Endothelial cell of umbilical vein (primary cell): ENCODE results near the gene GALNT11. TPM values are rescaled to one million over a fixed set of nuclear protein-coding genes. Genes with fewer than 3 reads are reported as not detected.

Experiments used
- BruUV-seq: library from RNA; stranded (reverse); fragments of 400-500 nt; replicated peaks from 2 replicates; lab custom pipeline; 2021; lab: Mats Ljungman, UMichigan
- CTCF ChIA-PET: fragments of 300-600, 350-600 bp; sonication (Branson Sonifier 250); formaldehyde crosslinking; loops from one replicate; lab custom pipeline; 2021; ENCODE audit warnings: antibody characterized with exemption, inconsistent platforms; lab: Charles Lee
- POLR2A ChIA-PET: fragments of 300-600, 350-600 bp; sonication (Branson Sonifier 250); formaldehyde crosslinking; loops from one replicate; lab custom pipeline; 2021; ENCODE audit warnings: antibody characterized with exemption, inconsistent platforms; lab: Charles Lee
- DNase-seq: peaks from one replicate; pipeline ENCODE4 v3.0.0-alpha.2; 2011; ENCODE audit warnings: low read depth, low spot score
- FAIRE-seq: peaks from 2 replicates; lab custom pipeline; 2011; peaks lifted over from hg19 to GRCh38; lab: Jason Lieb, UNC
- H2AFZ ChIP-seq: 2 replicates; pipeline ENCODE4 v1.6.0; 2012; ENCODE audit warnings: low read depth, low read length, control low read depth, inconsistent platforms
- H3K27ac ChIP-seq: 2 replicates; pipeline ENCODE4 v1.5.1; 2011; ENCODE audit warnings: low read depth, mild to moderate bottlenecking, control low read depth, low read length, moderate library complexity; ENCODE audit not compliant: insufficient read depth
- H3K27me3 ChIP-seq, 2 experiments: 2 replicates each; pipeline versions ENCODE4 v1.6.0 to v1.6.1; 2011; ENCODE audit warnings: low read length in 2 of 2, mixed read lengths in 1 of 2; ENCODE audit not compliant: control insufficient read depth in 2 of 2, insufficient read depth in 2 of 2
- H3K36me3 ChIP-seq, 2 experiments: 2 replicates in 1 of 2; 3 replicates in 1 of 2; pipeline ENCODE4 v1.5.1; 2011; ENCODE audit warnings: low read length in 2 of 2, mild to moderate bottlenecking in 1 of 2, moderate library complexity in 1 of 2; ENCODE audit not compliant: control insufficient read depth in 2 of 2, insufficient read depth in 2 of 2; ENCODE audit errors: extremely low read depth in 1 of 2
- H3K4me1 ChIP-seq: 3 replicates; pipeline ENCODE4 v1.5.1; 2011; ENCODE audit warnings: mild to moderate bottlenecking, low read length; ENCODE audit not compliant: control insufficient read depth, insufficient read depth; ENCODE audit errors: extremely low read depth
- H3K4me2 ChIP-seq: 2 replicates; pipeline ENCODE4 v1.6.1; 2011; ENCODE audit warnings: low read length, control low read depth, mixed read lengths; ENCODE audit not compliant: insufficient read depth
- H3K4me3 ChIP-seq, 3 experiments: fragments of 200-600 bp in 1 of 3; sonication (generic), shearing (Covaris generic) in 1 of 3; replicated peaks in 1 of 3; 2 replicates each; pipeline ENCODE4 v1.5.1; 2011 to 2016; ENCODE audit warnings: control low read depth in 3 of 3, low read length in 3 of 3, mild to moderate bottlenecking in 2 of 3, inconsistent platforms in 1 of 3, low read depth in 1 of 3, moderate library complexity in 1 of 3; ENCODE audit not compliant: insufficient read depth in 1 of 3
- H3K79me2 ChIP-seq: 2 replicates; pipeline ENCODE4 v1.6.0; 2012; ENCODE audit warnings: low read length, inconsistent platforms; ENCODE audit not compliant: control insufficient read depth, insufficient read depth
- H3K9ac ChIP-seq: replicated peaks from 2 replicates; pipeline ENCODE3; 2011; ENCODE audit warnings: low read length, control low read depth; ENCODE audit not compliant: insufficient read depth; ENCODE audit errors: extremely low read depth
- H3K9me1 ChIP-seq: replicated peaks from 3 replicates; pipeline ENCODE4 v1.6.0; 2011; ENCODE audit warnings: mild to moderate bottlenecking, low read length; ENCODE audit not compliant: control insufficient read depth, insufficient read depth; ENCODE audit errors: extremely low read depth
- H3K9me3 ChIP-seq: replicated peaks from 2 replicates; pipeline ENCODE4 v1.5.1; 2012; ENCODE audit warnings: low read length, inconsistent platforms; ENCODE audit not compliant: control insufficient read depth, insufficient read depth
- H4K20me1 ChIP-seq: replicated peaks from 2 replicates; pipeline ENCODE3; 2011; ENCODE audit warnings: mild to moderate bottlenecking, low read length; ENCODE audit not compliant: control insufficient read depth, insufficient read depth; ENCODE audit errors: extremely low read depth
- EZH2 ChIP-seq: IDR thresholded peaks from 2 replicates; pipeline ENCODE4 v1.6.1; 2012; ENCODE audit warnings: borderline replicate concordance, low read depth, mild to moderate bottlenecking, moderate library complexity, low read length, inconsistent platforms; ENCODE audit not compliant: severe bottlenecking
- FOS ChIP-seq: IDR thresholded peaks from 2 replicates; pipeline ENCODE4 v1.6.1; 2011; ENCODE audit warnings: mild to moderate bottlenecking, low read length, moderate library complexity, borderline replicate concordance; ENCODE audit not compliant: insufficient read depth
- GATA2 ChIP-seq: IDR thresholded peaks from 2 replicates; pipeline ENCODE4 v1.7.0; 2011; ENCODE audit warnings: low read depth, mild to moderate bottlenecking, moderate library complexity, mixed read lengths, low read length; ENCODE audit not compliant: insufficient read length, insufficient read depth
- JUN ChIP-seq: IDR thresholded peaks from 2 replicates; pipeline ENCODE4 v1.6.1; 2011; ENCODE audit warnings: borderline replicate concordance, low read depth; ENCODE audit not compliant: insufficient read length, insufficient read depth
- MYC ChIP-seq: IDR thresholded peaks from one replicate; pipeline ENCODE4 v1.6.1; 2011; ENCODE audit warnings: mild to moderate bottlenecking, low read depth, low read length
- POLR2A ChIP-seq: IDR thresholded peaks from 2 replicates; pipeline ENCODE4 v1.6.1; 2012; ENCODE audit warnings: low read depth, mild to moderate bottlenecking, control low read depth, low read length
- POLR2AphosphoS5 ChIP-seq: IDR thresholded peaks from 2 replicates; pipeline ENCODE4 v1.6.1; 2012; ENCODE audit warnings: low read depth, mild to moderate bottlenecking, control low read depth, low read length, moderate library complexity; ENCODE audit not compliant: insufficient read depth
- dilution Hi-C: fragments of 300-500 bp; cut with MboI; formaldehyde crosslinking; loops from one replicate; pipeline ENCODE4 v1.15.0; 2019; ENCODE audit warnings: low sequenced_read_pairs; ENCODE audit not compliant: extremely low pct_ligation_motif_present
- intact Hi-C: fragments of 100-400 bp; cut with micrococcal nuclease; formaldehyde crosslinking; loops from one replicate; pipeline ENCODE4 v1.10.0; 2022
- polyA plus RNA-seq, 4 experiments: library from polyadenylated mRNA; depleted of rRNA in 3 of 4; stranded (reverse) in 3 of 4; unstranded in 1 of 4; fragments of >200 nt; gene quantifications; 2 replicates each; pipeline versions ENCODE4 v1.2.1 to v1.2.3, GENCODE V29; 2011 to 2012; ENCODE audit warnings: missing spikeins in 1 of 4
- total RNA-seq: library from RNA; stranded (reverse); gene quantifications from 2 replicates; pipeline ENCODE4 v1.2.3, GENCODE V29; 2021
- TF ChIP-seq, protein P1 (sequence below): IDR thresholded peaks from 2 replicates; pipeline ENCODE4 v1.6.1; 2011; ENCODE audit not compliant: insufficient read depth, insufficient read length
- TF ChIP-seq, protein P2 (sequence below), 2 donors: IDR thresholded peaks; 1 replicate in 1 of 2; 2 replicates in 1 of 2; pipeline ENCODE4 v1.5.1; 2011; ENCODE audit warnings: low read length in 2 of 2, mild to moderate bottlenecking in 2 of 2, moderate library complexity in 2 of 2, control low read depth in 1 of 2, inconsistent platforms in 1 of 2, low read depth in 1 of 2; ENCODE audit not compliant: insufficient read depth in 1 of 2; ENCODE audit errors: extremely low read depth in 1 of 2

The GALNT11 gene
- total and polyA plus RNA-seq, 2 donors (not counting 3 experiments of a cell fraction or from before 2014, with no cell fraction given): 27.7 to 36.5 TPM

DNA sequence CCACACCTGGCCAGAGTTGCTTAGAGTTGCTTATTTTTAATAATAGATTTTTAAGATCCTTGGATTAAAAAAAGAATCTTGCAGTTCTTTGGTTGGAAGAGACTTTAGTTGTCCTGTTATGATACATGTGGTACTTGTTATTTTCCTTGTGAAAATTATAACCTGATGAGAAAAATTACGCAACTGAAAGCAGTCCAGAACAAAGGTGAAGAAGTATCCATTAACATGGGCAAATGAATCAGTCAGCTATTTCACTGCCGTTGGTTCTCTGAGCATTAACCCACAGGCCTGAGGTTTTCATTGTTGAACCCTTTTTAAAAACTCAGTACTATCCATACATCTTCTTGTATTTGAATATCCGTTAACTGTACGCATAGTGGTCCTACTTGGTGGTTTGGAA is 68.2 kb downstream of the GALNT11 start:
- Histone ChIP-seq H3K4me3 (no peak overlapping the region), H3K9me3 (no peaks in the 10 kb centered on the region), H3K4me2 (no peak overlapping the region), H2AFZ (no peak overlapping the region), H3K36me3 (no peaks in the 10 kb centered on the region), H4K20me1 (no peaks in the 10 kb centered on the region), H3K27ac (no peak overlapping the region), H3K27me3 (no peaks in the 10 kb centered on the region), H3K9me1 (no peaks in the 10 kb centered on the region), H3K79me2 (no peaks in the 10 kb centered on the region), H3K4me1 (no peaks in the 10 kb centered on the region), H3K9ac (no peak overlapping the region)
- TF ChIP-seq POLR2A (no peak), JUN (no peak), MYC (no peak), FOS (no peak), GATA2 (no peak), EZH2 (no peak), POLR2AphosphoS5 (no peak)
- TF ChIP-seq, protein P1, sequence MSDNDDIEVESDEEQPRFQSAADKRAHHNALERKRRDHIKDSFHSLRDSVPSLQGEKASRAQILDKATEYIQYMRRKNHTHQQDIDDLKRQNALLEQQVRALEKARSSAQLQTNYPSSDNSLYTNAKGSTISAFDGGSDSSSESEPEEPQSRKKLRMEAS: no peak
- TF ChIP-seq, protein P2, sequence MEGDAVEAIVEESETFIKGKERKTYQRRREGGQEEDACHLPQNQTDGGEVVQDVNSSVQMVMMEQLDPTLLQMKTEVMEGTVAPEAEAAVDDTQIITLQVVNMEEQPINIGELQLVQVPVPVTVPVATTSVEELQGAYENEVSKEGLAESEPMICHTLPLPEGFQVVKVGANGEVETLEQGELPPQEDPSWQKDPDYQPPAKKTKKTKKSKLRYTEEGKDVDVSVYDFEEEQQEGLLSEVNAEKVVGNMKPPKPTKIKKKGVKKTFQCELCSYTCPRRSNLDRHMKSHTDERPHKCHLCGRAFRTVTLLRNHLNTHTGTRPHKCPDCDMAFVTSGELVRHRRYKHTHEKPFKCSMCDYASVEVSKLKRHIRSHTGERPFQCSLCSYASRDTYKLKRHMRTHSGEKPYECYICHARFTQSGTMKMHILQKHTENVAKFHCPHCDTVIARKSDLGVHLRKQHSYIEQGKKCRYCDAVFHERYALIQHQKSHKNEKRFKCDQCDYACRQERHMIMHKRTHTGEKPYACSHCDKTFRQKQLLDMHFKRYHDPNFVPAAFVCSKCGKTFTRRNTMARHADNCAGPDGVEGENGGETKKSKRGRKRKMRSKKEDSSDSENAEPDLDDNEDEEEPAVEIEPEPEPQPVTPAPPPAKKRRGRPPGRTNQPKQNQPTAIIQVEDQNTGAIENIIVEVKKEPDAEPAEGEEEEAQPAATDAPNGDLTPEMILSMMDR (IDR thresholded peaks at IDR 0.05; ENCODE audit: extremely low read depth in 1 of 2, insufficient read depth in 1 of 2, low read depth in 1 of 2, low read length in 2 of 2): no peak
- no TSS peak for BruUV-seq
- intact Hi-C loops (no loop called here), dilution Hi-C loops (no loop called here)
- ChIA-PET CTCF (no interaction called here), POLR2A (no interaction called here)
- DNase-seq: no peak
- no peak for FAIRE-seq
